Muscle of arm (tissue), 12 donors: Measurements from ENCODE around the gene IMMP2L. TPM values are rescaled to one million over a fixed set of nuclear protein-coding genes. Genes with fewer than 3 reads are reported as not detected.
A peak's percentile ranks its signal among the peaks of the same experiment; 100 is the strongest.
"Not testable (repeated sequence)": the region's sequence is repeated elsewhere in the genome, so short reads cannot be mapped to it uniquely, and the experiment has no call there.

Experiments
- DNase-seq: peaks from one replicate; pipeline ENCODE4 v3.0.0-alpha.2; 2013
- polyA plus RNA-seq, 12 donors: library from polyadenylated mRNA; unstranded; fragments of 120-200 nt; gene quantifications; one replicate each; pipeline ENCODE4 v1.2.1, GENCODE V29; 2013; ENCODE audit not compliant: insufficient read length in 12 of 12

The IMMP2L gene
- polyA plus RNA-seq, 12 donors, result 12.5 to 23.9 (median 16.2) TPM; not detected in 1

DNA sequence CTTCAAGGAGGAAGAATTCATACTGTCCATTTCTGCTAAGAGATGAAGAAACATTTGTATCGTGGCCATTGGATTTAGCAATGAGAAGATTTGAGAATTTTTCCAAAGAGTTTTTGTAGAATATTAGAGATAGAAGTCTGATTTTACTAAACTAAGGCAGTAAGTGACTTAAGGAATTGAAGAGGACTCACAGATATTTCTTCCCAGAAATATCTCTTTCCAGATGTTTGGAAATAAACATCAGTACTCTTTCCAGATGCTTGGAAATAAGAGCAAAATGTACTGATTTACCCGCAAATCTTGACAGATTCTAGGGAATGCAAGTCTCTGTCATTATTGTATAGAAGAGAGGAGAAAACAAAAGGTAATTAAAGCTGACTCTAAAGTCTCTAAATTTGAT, 91.3 kb downstream of the IMMP2L start:
- peak; percentile 42 for DNase-seq

DNA sequence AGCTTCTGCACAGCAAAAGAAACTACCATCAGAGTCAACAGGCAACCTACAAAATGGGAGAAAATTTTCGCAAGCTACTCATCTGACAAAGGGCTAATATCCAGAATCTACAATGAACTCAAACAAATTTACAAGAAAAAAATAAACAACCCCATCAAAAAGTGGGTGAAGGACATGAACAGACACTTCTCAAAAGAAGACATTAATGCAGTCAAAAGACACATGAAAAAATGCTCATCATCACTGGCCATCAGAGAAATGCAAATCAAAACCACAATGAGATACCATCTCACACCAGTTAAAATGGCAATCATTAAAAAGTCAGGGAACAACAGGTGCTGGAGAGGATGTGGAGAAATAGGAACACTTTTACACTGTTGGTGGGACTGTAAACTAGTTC, 92.4 kb downstream of the IMMP2L start:
- DNase-seq, result not testable (repeated sequence)

- DNase-seq, result not testable (repeated sequence)
Observed at GRCh38 chr7:111465774-111466173, 96.5 kb downstream of the IMMP2L start.

GRCh38 chr7:111460695-111461094, 101.6 kb downstream of the IMMP2L start:
- DNase-seq, result no peak

- no peak for DNase-seq
Observed at GRCh38 chr7:111459757-111460280, 102.5 kb downstream of the IMMP2L start.

GRCh38 chr7:111459065-111459756, 103.1 kb downstream of the IMMP2L start:
- no peak for DNase-seq

DNA sequence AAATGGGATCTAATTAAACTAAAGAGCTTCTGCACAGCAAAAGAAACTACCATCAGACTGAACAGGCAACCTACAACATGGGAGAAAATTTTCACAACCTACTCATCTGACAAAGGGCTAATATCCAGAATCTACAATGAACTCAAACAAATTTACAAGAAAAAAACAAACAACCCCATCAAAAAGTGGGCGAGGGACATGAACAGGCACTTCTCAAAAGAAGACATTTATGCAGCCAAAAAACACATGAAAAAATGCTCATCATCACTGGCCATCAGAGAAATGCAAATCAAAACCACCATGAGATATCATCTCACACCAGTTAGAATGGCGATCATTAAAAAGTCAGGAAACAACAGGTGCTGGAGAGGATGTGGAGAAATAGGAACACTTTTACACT, 111.6 kb downstream of the IMMP2L start:
- not testable (repeated sequence) for DNase-seq

GRCh38 chr7:111447502-111447901, 114.8 kb downstream of the IMMP2L start:
- not testable (repeated sequence) for DNase-seq

GRCh38 chr7:111439977-111440376, 122.3 kb downstream of the IMMP2L start:
- DNase-seq, result no peak

GRCh38 chr7:111438369-111439289, 123.7 kb downstream of the IMMP2L start:
- DNase-seq, result peak; percentile 11

GRCh38 chr7:111437736-111438135, 124.6 kb downstream of the IMMP2L start:
- DNase-seq, result no peak

GRCh38 chr7:111436608-111437007, 125.7 kb downstream of the IMMP2L start:
- no peak for DNase-seq

DNA sequence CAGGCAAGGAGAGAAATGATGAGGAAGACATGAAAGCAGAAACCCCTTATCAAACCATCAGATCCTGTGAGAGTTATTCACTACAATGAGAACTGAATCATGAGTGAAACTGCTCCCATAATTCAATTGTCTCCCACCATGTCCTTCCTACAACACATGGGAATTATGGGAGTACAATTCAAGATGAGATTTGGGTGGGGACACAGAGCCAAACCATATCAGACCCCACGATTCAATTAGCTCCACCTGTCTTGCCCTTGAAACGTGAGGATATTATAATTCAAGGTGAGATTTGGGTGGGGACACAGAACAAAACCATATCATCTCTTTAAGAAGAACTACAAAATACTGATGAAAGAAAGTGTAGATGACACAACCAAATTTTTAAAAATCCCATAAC, 128.9 kb downstream of the IMMP2L start:
- no peak for DNase-seq

DNA sequence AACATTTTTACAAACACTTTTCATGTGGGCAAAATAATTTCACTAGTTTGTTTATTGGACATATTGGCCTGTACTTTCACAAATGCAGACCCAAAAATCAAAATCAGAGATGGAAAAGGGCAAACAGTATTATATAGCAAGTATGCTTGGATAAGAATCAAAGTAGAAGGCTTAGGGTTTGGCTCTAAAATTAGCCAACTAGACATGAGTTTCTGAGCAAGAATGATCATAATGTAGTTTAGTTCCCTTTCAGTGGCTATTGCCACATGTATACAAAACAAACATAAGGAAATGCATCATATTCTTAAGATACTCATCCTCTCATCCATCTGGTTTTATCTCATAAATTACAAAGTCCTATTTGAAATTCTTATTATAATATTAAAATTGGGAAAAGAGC, 132.5 kb downstream of the IMMP2L start:
- no peak for DNase-seq

DNA sequence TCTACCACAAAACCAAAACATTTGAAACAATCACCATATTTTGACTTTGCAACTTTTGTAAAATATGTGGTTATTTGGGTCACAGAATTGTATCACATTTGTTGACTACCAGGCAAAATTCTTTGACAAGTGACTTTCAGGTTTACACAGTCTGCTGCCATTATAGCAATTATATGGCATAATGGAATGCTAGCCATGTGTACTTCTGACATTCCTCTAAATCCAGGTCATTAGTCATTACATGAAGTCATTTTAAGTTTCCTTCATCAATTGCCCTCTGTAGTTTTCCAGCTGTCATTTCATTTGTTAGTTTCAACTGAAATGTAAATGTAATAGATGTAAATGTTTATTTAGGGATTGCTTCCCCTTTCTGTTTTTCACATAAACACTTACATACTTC, 137.5 kb downstream of the IMMP2L start:
- DNase-seq, result no peak

- no peak for DNase-seq
Observed at GRCh38 chr7:111414374-111414773, 147.9 kb downstream of the IMMP2L start.

DNA sequence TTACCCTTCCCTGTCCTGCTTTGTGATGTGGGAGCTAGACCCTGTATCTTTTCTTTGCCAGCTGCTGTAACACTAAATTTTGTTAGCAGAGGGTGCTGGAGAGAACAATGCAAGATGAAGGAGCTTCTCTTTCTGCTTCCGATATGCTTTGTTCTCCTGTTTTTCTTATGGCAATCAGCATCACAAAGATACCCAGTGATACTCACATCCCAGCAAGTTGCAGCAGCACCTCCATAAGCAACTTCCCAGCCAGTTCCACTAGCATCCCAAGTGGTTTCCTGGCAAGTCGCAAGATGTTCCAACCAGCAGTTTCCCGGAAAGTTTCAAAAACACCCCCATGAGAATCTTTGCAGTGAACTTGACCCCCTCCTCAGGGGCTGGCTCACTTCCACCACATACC, 148.6 kb downstream of the IMMP2L start:
- DNase-seq, result no peak

DNA sequence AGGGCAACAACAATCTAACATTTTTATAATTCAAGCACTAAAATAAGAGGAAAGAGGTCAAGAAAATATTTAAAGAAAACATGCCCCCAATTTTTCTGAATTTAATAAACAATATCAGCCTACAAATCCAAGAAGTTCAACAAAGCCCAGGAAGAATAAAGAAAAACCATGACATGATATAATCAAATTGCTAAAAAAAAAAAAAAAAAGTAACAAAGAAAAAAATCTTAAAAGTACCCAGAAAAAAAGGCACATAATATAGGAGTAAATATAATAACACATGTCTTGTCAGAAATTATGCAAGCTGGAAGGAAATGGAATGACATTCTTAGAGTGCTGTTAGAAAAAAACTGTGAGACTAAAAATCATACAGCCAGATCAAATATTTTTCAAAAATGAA, 151.4 kb downstream of the IMMP2L start:
- DNase-seq, result no peak

DNA sequence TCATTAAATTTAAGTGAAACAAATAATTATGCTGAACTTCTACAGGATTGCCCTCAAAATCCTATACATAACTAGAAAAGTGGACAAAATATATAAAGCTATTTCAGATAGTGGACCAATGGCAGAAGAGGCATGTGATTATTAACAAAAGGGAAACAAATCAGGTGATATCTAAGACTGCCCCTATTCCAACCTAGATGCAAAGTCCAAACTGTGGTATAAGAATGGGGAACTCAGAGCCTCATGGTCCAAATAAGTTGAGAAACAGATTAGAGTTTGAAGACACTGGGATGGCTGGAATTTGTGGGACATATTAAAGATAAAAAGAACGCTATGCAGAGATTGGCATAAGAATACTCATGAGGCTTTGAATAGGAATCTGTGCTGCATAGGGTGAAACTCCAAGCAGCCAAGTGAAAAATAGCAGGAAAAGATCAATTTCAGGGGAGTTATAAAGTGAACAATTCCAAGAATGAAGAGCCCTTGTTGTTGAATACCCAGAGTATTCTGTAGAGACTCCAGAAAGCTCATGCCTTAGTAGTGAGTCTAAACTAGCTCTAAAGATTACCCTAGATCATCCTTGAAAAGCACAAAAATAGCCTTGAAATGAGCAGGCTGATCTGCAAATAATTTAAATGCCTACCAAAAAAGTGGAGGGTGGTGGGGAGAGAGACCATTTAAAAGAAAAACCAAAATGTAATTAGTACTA, 152.4 kb downstream of the IMMP2L start:
- no peak for DNase-seq

DNA sequence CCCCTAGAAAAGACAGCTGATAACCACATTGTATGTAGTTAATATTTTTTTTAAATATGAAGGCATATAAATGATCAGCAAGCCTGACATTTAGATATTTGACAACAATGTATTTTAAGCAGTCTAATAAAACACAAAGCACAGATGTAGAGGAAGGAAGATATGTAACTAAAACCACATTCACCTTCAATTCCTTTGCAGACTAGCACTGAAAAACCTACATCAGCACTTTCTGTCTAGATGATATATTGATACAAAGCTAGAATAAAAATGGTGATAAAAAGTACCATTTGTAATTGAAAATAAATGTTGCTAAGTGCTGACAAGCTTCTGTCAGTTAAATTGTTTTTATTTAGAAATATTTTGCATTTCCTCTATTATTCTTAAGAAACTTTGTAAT, 153.6 kb downstream of the IMMP2L start:
- no peak for DNase-seq

DNA sequence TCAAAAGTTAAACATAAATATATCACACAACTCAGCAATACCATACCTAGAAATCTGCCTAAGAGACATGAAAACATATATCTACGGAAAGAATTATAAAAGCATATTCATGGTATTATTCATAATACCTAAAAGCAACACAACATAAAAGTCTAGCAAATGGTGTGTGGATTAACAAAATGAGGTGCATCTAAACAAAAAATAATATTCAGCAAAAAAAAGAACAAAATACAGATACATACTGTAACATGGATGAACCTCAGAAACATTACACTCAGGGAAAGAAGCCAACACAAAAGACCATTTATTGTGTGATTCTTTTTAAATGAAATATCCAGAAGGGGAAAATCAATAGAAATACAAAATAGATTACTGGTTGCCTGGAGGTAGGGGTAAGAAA, 155.0 kb downstream of the IMMP2L start:
- no peak for DNase-seq

GRCh38 chr7:111405621-111406020, 156.7 kb downstream of the IMMP2L start:
- DNase-seq, result no peak
